PFSK-1 (cell line): ENCODE data around the gene TYK2.

ENCODE experiments used
- FOXP2 ChIP-seq: optimal IDR thresholded peaks from 2 replicates; pipeline ENCODE3; 2011; ENCODE audit warnings: borderline replicate concordance, control low read depth, inconsistent platforms; ENCODE audit not compliant: insufficient read depth; ENCODE audit errors: extremely low read length, extremely low read depth
- POLR2AphosphoS5 ChIP-seq: IDR thresholded peaks from 2 replicates; pipeline ENCODE4 v1.6.1; 2012; ENCODE audit warnings: low read depth, mild to moderate bottlenecking, control low read depth, low read length, moderate library complexity
- REST ChIP-seq, 2 experiments: IDR thresholded peaks; 2 replicates each; pipeline versions ENCODE4 v1.6.1 to v1.8.0; 2011 to 2012; ENCODE audit warnings: low read depth in 2 of 2, low read length in 2 of 2, control low read depth in 1 of 2, inconsistent platforms in 1 of 2, mild to moderate bottlenecking in 1 of 2, moderate library complexity in 1 of 2; ENCODE audit not compliant: insufficient read depth in 1 of 2
- SIN3A ChIP-seq: IDR thresholded peaks from 2 replicates; pipeline ENCODE4 v1.6.1; 2012; ENCODE audit warnings: mild to moderate bottlenecking, low read length, moderate library complexity, borderline replicate concordance; ENCODE audit not compliant: insufficient read depth
- TAF1 ChIP-seq: IDR thresholded peaks from 2 replicates; pipeline ENCODE4 v1.6.1; 2012; ENCODE audit warnings: low read length, control low read depth, borderline replicate concordance; ENCODE audit not compliant: insufficient read depth

TYK2 gene

GRCh38 chr19:10418235-10418484, 37.8 kb upstream of the TYK2 start:
- TF ChIP-seq REST (IDR thresholded peaks at IDR 0.05; ENCODE audit: insufficient read depth in 1 of 2, low read depth in 2 of 2, low read length in 2 of 2) (no peak), POLR2AphosphoS5 (no peak), FOXP2 (no peak), SIN3A (no peak), TAF1 (no peak)

- no peak for TF ChIP-seq SIN3A
Observed at GRCh38 chr19:10417541-10418234, 37.3 kb upstream of the TYK2 start.

GRCh38 chr19:10416380-10417257, 36.2 kb upstream of the TYK2 start:
- no peak for TF ChIP-seq TAF1
- peak; percentile 99 for TF ChIP-seq FOXP2

GRCh38 chr19:10416083-10416379, 35.7 kb upstream of the TYK2 start:
- no peak for TF ChIP-seq REST (IDR thresholded peaks at IDR 0.05; ENCODE audit: insufficient read depth in 1 of 2, low read depth in 2 of 2, low read length in 2 of 2)
- no peak for TF ChIP-seq SIN3A
- TF ChIP-seq FOXP2 = no peak
- no peak for TF ChIP-seq TAF1
- no peak for TF ChIP-seq POLR2AphosphoS5

- TF ChIP-seq REST (IDR thresholded peaks at IDR 0.05; ENCODE audit: insufficient read depth in 1 of 2, low read depth in 2 of 2, low read length in 2 of 2) (no peak), TAF1 (no peak), SIN3A (no peak), FOXP2 (no peak), POLR2AphosphoS5 (no peak)
Observed at GRCh38 chr19:10412257-10412977, 32.0 kb upstream of the TYK2 start.
